ENCODE results near the gene PTPRD. TPM values are rescaled to one million over a fixed set of nuclear protein-coding genes. Genes with fewer than 3 reads are reported as not detected.

The PTPRD gene
- total RNA-seq, 4 donors from 2014 or later: 0.78 to 11.7 (median 1.6) TPM

GRCh38 chr9:8760000-8760767 lies 1852.6 kb downstream of the PTPRD start:
- in situ Hi-C loops (cut with MboI; ENCODE audit: low sequenced_read_pairs in 4 of 4) (no loop called here), intact Hi-C loops (cut with DNase I; ENCODE audit: low total_unique reads) (no loop called here)
- Histone ChIP-seq H3K4me3 (no peak overlapping the region), H3K36me3 (no peaks in the 10 kb centered on the region), H3K4me1 (no peaks in the 10 kb centered on the region), H3K9me3 (no peaks in the 10 kb centered on the region), H3K27me3 (no peaks in the 10 kb centered on the region), H3K27ac (no peak overlapping the region)
- ATAC-seq (no peak), DNase-seq (no peak)
- no peak for TF ChIP-seq CTCF (IDR thresholded peaks at IDR 0.05 in 4 of 5, conservative IDR thresholded peaks at IDR 0.05 in 1 of 5)
- TF ChIP-seq POLR2A (IDR thresholded peaks at IDR 0.05): no peak

- intact Hi-C loops (cut with DNase I; ENCODE audit: low total_unique reads): no loop called here
- ATAC-seq: no peak
Measured at GRCh38 chr9:8757881-8758280, 1854.9 kb downstream of the PTPRD start.

GRCh38 chr9:8754751-8755150 lies 1858.1 kb downstream of the PTPRD start:
- Histone ChIP-seq H3K27me3 (no peaks in the 10 kb centered on the region), H3K27ac (no peak overlapping the region), H3K4me3 (no peak overlapping the region), H3K9me3 (no peaks in the 10 kb centered on the region), H3K36me3 (no peaks in the 10 kb centered on the region), H3K4me1 (no peaks in the 10 kb centered on the region)
- DNase-seq (no peak), ATAC-seq (no peak)
- in situ Hi-C loops (cut with MboI; ENCODE audit: low sequenced_read_pairs in 4 of 4): no loop called here
- TF ChIP-seq CTCF (IDR thresholded peaks at IDR 0.05 in 4 of 5, conservative IDR thresholded peaks at IDR 0.05 in 1 of 5): no peak
- no peak for TF ChIP-seq POLR2A (IDR thresholded peaks at IDR 0.05)
- intact Hi-C loops (cut with DNase I; ENCODE audit: low total_unique reads): no loop called here

More at GRCh38 chr9:8757881-8758280, 1854.9 kb downstream of the PTPRD start:
- Histone ChIP-seq H3K4me1 (no peaks in the 10 kb centered on the region), H3K9me3 (no peaks in the 10 kb centered on the region), H3K27me3 (no peaks in the 10 kb centered on the region), H3K4me3 (no peak overlapping the region), H3K27ac (no peak overlapping the region), H3K36me3 (no peaks in the 10 kb centered on the region)
- in situ Hi-C loops (cut with MboI; ENCODE audit: low sequenced_read_pairs in 4 of 4): no loop called here
- no peak for DNase-seq
- TF ChIP-seq CTCF (IDR thresholded peaks at IDR 0.05 in 4 of 5, conservative IDR thresholded peaks at IDR 0.05 in 1 of 5) (no peak), POLR2A (IDR thresholded peaks at IDR 0.05) (no peak)

GRCh38 chr9:8751406-8751930 lies 1861.3 kb downstream of the PTPRD start:
- no peaks in the 10 kb centered on the region for H3K9me3 ChIP-seq
- in situ Hi-C loops (cut with MboI; ENCODE audit: low sequenced_read_pairs in 4 of 4): no loop called here
- no peak overlapping the region for H3K27ac ChIP-seq

More at GRCh38 chr9:8751406-8751930, 1861.3 kb downstream of the PTPRD start:
- no peak for TF ChIP-seq POLR2A (IDR thresholded peaks at IDR 0.05)
- no peak for TF ChIP-seq CTCF (IDR thresholded peaks at IDR 0.05 in 4 of 5, conservative IDR thresholded peaks at IDR 0.05 in 1 of 5)
- Histone ChIP-seq H3K36me3 (no peaks in the 10 kb centered on the region), H3K4me1 (no peaks in the 10 kb centered on the region), H3K27me3 (no peaks in the 10 kb centered on the region), H3K4me3 (no peak overlapping the region)
- DNase-seq: no peak
- no peak for ATAC-seq
- intact Hi-C loops (cut with DNase I; ENCODE audit: low total_unique reads): no loop called here
